Measurements from ENCODE around the gene FNDC3A. TPM values are rescaled to one million over a fixed set of nuclear protein-coding genes. Genes with fewer than 3 reads are reported as not detected.

Gene FNDC3A
- total RNA-seq, 3 donors from 2014 or later (not counting 1 experiment from before 2014, with no cell fraction given), result 38.3 to 46.0 (median 41.5) TPM

GRCh38 chr13:48977973-48978372 lies 2.3 kb downstream of the FNDC3A start:
- peaks cover 11% of the 10 kb centered on the region for H3K36me3 Mint-ChIP-seq
- H3K36me3 ChIP-seq (ENCODE audit: control insufficient read depth, insufficient read depth, low read length), result no peaks in the 10 kb centered on the region
- peak overlapping the region; percentile 54 for H3K4me3 Mint-ChIP-seq
- H3K27ac ChIP-seq (ENCODE audit: low read length), result no peak overlapping the region
- peaks cover 6 to 15% of the 10 kb centered on the region in 2 donors for H3K9me3 Mint-ChIP-seq
- H3K27me3 Mint-ChIP-seq (ENCODE audit: low read depth in 2 of 2), result no peaks in the 10 kb centered on the region
- peaks cover 7% of the 10 kb centered on the region for H3K4me1 ChIP-seq (ENCODE audit: control insufficient read depth, insufficient read depth, low read length)
- no peak for TF ChIP-seq CTCF (IDR thresholded peaks at IDR 0.05)
- peak overlapping the region in 1 of 2 donors; percentile 90 for H3K27ac Mint-ChIP-seq
- H3K4me3 ChIP-seq (ENCODE audit: low read length), result no peak overlapping the region
- ATAC-seq, result no peak
- 100% methylated on average over 1 of the region's 3 CpGs for WGBS (ENCODE audit: insufficient coverage)
- intact Hi-C loops (cut with micrococcal nuclease), result loop anchor here (5.0 to 10.0 kb wide), 3 partner anchors 134 to 464 kb away; partner anchors contain the start of genes CAB39L and SETDB2
- no peak for DNase-seq
- H3K9me3 ChIP-seq (ENCODE audit: control insufficient read depth, insufficient read depth, low read length), result peaks cover 5% of the 10 kb centered on the region
- H3K4me1 Mint-ChIP-seq, result peaks cover 30 to 41% of the 10 kb centered on the region in 2 donors
- H3K27me3 ChIP-seq (ENCODE audit: control insufficient read depth, insufficient read depth, low read length), result no peaks in the 10 kb centered on the region

DNA sequence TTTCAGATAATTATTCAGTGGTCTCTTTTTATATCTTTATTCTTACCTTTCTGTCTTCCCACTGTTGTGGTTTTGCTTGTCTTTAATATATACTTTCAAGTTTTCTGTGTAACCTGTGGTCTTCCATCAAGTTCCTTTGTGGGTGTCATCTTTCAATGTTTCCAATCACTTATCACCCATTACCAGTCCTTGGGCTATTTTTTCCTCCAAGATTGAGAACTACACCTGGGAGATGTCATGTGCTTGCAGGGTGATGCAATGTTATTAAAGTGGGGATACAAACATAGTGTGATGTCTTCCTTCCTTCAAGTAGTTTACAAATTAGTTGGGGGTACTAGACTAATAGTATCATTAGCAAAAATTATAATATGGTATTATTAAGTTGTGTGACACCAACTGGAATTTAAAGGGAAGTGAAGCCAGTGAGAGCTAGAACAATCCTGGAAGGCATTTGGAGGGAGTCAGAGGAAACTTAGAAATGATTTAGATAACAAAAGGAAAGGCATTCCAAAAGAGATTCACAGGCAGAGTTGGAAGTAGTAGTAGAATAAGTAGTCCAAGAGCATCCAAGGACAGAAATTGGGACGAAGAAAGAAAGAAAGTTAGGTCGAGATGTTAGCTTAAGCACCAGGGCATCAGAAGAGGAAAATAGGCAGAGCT lies 3.4 kb downstream of the FNDC3A start:
- H3K9me3 ChIP-seq (ENCODE audit: control insufficient read depth, insufficient read depth, low read length), result peaks cover 5% of the 10 kb centered on the region
- no peak for TF ChIP-seq CTCF (IDR thresholded peaks at IDR 0.05)
- no peak for ATAC-seq
- H3K27me3 ChIP-seq (ENCODE audit: control insufficient read depth, insufficient read depth, low read length), result no peaks in the 10 kb centered on the region
- Mint-ChIP-seq H3K9me3 (peaks cover 0 to 4% of the 10 kb centered on the region in 2 donors), H3K27me3 (ENCODE audit: low read depth in 2 of 2) (no peaks in the 10 kb centered on the region), H3K36me3 (peaks cover under 1% of the 10 kb centered on the region), H3K4me1 (peaks cover 30 to 41% of the 10 kb centered on the region in 2 donors), H3K27ac (no peak overlapping the region), H3K4me3 (peak overlapping the region; percentile 5)
- no peak overlapping the region for H3K4me3 ChIP-seq (ENCODE audit: low read length)
- peaks cover 7% of the 10 kb centered on the region for H3K4me1 ChIP-seq (ENCODE audit: control insufficient read depth, insufficient read depth, low read length)
- WGBS (ENCODE audit: insufficient coverage), result 100% methylated on average over 2 of the region's 2 CpGs
- DNase-seq, result no peak
- H3K27ac ChIP-seq (ENCODE audit: low read length), result no peak overlapping the region
- no peaks in the 10 kb centered on the region for H3K36me3 ChIP-seq (ENCODE audit: control insufficient read depth, insufficient read depth, low read length)
- intact Hi-C loops (cut with micrococcal nuclease), result loop anchor here (5.0 to 10.0 kb wide), 3 partner anchors 133 to 463 kb away; partner anchors contain the start of genes CAB39L and SETDB2

GRCh38 chr13:48979892-48980291 lies 4.2 kb downstream of the FNDC3A start:
- Histone ChIP-seq H3K4me3 (ENCODE audit: low read length) (no peak overlapping the region), H3K27me3 (ENCODE audit: control insufficient read depth, insufficient read depth, low read length) (no peaks in the 10 kb centered on the region), H3K27ac (ENCODE audit: low read length) (no peak overlapping the region), H3K36me3 (ENCODE audit: control insufficient read depth, insufficient read depth, low read length) (no peaks in the 10 kb centered on the region), H3K4me1 (ENCODE audit: control insufficient read depth, insufficient read depth, low read length) (peaks cover 6% of the 10 kb centered on the region), H3K9me3 (ENCODE audit: control insufficient read depth, insufficient read depth, low read length) (no peaks in the 10 kb centered on the region)
- no peak for TF ChIP-seq CTCF (IDR thresholded peaks at IDR 0.05)
- H3K27me3 Mint-ChIP-seq (ENCODE audit: low read depth in 2 of 2), result no peaks in the 10 kb centered on the region
- no peak for DNase-seq
- H3K27ac Mint-ChIP-seq, result no peak overlapping the region
- H3K36me3 Mint-ChIP-seq, result no peaks in the 10 kb centered on the region
- no peaks in the 10 kb centered on the region for H3K9me3 Mint-ChIP-seq
- 17% methylated on average over 1 of the region's 2 CpGs for WGBS (ENCODE audit: insufficient coverage)
- no peak overlapping the region for H3K4me3 Mint-ChIP-seq
- no peak for ATAC-seq
- intact Hi-C loops (cut with micrococcal nuclease), result loop anchor here (5.0 to 10.0 kb wide), 3 partner anchors 132 to 462 kb away; partner anchors contain the start of genes CAB39L and SETDB2
- H3K4me1 Mint-ChIP-seq, result peaks cover 24 to 35% of the 10 kb centered on the region in 2 donors

All from natural killer cell (primary cell).